ENCODE data around the gene KRTAP5-9.
"Not testable (repeated sequence)": the region's sequence is repeated elsewhere in the genome, so short reads cannot be mapped to it uniquely, and the experiment has no call there.

KRTAP5-9 gene

GRCh38 chr11:71534711-71535608, 13.3 kb upstream of the KRTAP5-9 start:
- DNase-seq = not testable (repeated sequence)

- no peak for DNase-seq
Measured at GRCh38 chr11:71535825-71536224, 12.4 kb upstream of the KRTAP5-9 start.

GRCh38 chr11:71537537-71537936, 10.7 kb upstream of the KRTAP5-9 start:
- DNase-seq = no peak

- DNase-seq = not testable (repeated sequence)
Measured at GRCh38 chr11:71537977-71538665, 10.1 kb upstream of the KRTAP5-9 start, which contains the start of gene KRTAP5-8. KRTAP5-8 (plus strand) TSS chr11:71538025; CDS start chr11:71538056, 31 bp downstream.

- no peak for DNase-seq
Measured at GRCh38 chr11:71538666-71538990, 9.6 kb upstream of the KRTAP5-9 start.

- no peak for DNase-seq
Measured at GRCh38 chr11:71539017-71539416, 9.2 kb upstream of the KRTAP5-9 start.

GRCh38 chr11:71539971-71540370, 8.2 kb upstream of the KRTAP5-9 start:
- not testable (repeated sequence) for DNase-seq

GRCh38 chr11:71540521-71541304, 7.5 kb upstream of the KRTAP5-9 start:
- not testable (repeated sequence) for DNase-seq

GRCh38 chr11:71542382-71542781, 5.8 kb upstream of the KRTAP5-9 start:
- no peak for DNase-seq

GRCh38 chr11:71542879-71543777, 5.1 kb upstream of the KRTAP5-9 start:
- no peak for DNase-seq

GRCh38 chr11:71543866-71544265, 4.4 kb upstream of the KRTAP5-9 start:
- DNase-seq = no peak

- DNase-seq = no peak
Measured at GRCh38 chr11:71544525-71545214, 3.5 kb upstream of the KRTAP5-9 start.

- DNase-seq = no peak
Measured at GRCh38 chr11:71545405-71545966, 2.7 kb upstream of the KRTAP5-9 start.

GRCh38 chr11:71548716-71549151, 514 bp downstream of the KRTAP5-9 start:
- no peak for DNase-seq

GRCh38 chr11:71551711-71552110, 3.5 kb downstream of the KRTAP5-9 start:
- DNase-seq = no peak

- DNase-seq = no peak
Measured at GRCh38 chr11:71554996-71555395, 6.8 kb downstream of the KRTAP5-9 start.

GRCh38 chr11:71555508-71555907, 7.3 kb downstream of the KRTAP5-9 start:
- DNase-seq = no peak

- DNase-seq = no peak
Measured at GRCh38 chr11:71556018-71556417, 7.8 kb downstream of the KRTAP5-9 start.

GRCh38 chr11:71557257-71557656, 9.0 kb downstream of the KRTAP5-9 start:
- no peak for DNase-seq

GRCh38 chr11:71558996-71559395, 10.8 kb downstream of the KRTAP5-9 start:
- no peak for DNase-seq

GRCh38 chr11:71562120-71562519, 13.9 kb downstream of the KRTAP5-9 start:
- DNase-seq = no peak

All from NCI-H748 treated with DMSO at 0.1 percent for 48 hours (cell line).